ENCODE results near the gene CDC42BPA. TPM values are rescaled to one million over a fixed set of nuclear protein-coding genes. Genes with fewer than 3 reads are reported as not detected.

Gene CDC42BPA
- total RNA-seq, 1 donor from 2014 or later, result 1.0 TPM

DNA sequence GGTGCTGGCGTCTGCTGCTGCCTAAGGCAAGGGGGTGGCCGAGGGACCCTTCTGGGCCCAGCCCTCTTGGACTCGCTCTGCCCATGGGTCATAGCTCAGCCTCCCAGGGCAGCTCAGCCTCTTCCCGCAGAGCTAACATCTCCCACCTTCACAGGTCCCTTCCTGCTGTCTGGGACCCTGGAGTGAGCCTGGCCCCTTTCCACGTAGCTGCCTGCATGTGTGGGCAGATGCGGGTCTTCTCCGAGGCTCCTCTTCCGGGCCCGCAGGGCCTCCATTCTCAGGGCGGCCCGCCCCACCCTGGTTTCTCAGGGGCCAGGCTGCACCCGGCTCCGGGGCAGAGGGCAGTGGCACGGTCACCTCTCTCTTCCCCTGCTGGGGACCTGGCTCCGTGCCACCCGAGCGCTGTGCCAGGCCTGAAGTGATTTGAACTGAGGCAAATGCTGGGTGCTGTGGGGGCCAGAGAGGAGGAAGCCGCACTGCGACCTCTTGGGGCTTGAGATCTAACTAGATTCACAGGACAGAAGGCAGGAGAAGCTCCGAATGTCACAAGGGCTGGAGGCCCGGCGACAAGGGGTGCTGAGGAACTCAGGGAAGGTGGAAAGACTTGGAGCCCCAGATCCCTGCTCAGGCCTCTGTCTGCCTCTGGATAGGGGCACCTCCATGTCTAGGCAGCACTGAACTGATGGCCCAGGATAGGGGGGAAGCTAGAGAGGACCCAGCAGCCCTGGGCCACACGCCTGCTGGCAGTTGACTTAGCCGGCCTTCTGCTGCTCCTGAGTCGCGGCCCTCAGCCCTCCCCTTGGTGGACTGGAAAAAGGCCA lies 337.5 kb downstream of the CDC42BPA start:
- Mint-ChIP-seq H3K4me3 (no peak overlapping the region), H3K36me3 (ENCODE audit: low read depth) (no peaks in the 10 kb centered on the region), H3K27ac (no peak overlapping the region), H3K27me3 (ENCODE audit: insufficient read depth) (no peaks in the 10 kb centered on the region), H3K4me1 (ENCODE audit: low read depth) (no peaks in the 10 kb centered on the region), H3K9me3 (no peaks in the 10 kb centered on the region)
- no peak for DNase-seq (ENCODE audit: low spot score)
- intact Hi-C loops (cut with micrococcal nuclease), result no loop called here

DNA sequence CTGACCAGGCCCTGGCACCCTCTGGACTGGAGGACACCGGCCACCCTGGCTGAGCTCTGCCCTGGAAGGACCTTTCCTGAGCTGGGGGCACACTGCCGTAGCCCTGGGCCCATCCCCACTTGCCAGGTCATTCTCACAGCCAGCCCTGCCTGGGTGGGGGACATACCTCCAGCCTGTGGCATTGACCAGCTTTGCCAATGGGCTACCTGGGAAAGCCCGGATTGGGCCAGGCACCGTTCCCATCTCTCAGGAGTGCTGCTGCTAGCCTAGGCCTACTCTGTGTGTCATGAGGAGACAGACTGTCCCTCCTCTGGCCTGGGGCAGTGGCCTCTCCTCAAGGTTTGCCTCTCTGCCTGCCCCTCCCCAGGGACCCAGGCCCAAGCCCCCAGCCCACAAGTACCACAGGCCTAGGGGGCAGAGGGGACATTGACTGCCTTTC lies 338.2 kb downstream of the CDC42BPA start:
- Mint-ChIP-seq H3K4me1 (ENCODE audit: low read depth) (no peaks in the 10 kb centered on the region), H3K4me3 (no peak overlapping the region)

DNA sequence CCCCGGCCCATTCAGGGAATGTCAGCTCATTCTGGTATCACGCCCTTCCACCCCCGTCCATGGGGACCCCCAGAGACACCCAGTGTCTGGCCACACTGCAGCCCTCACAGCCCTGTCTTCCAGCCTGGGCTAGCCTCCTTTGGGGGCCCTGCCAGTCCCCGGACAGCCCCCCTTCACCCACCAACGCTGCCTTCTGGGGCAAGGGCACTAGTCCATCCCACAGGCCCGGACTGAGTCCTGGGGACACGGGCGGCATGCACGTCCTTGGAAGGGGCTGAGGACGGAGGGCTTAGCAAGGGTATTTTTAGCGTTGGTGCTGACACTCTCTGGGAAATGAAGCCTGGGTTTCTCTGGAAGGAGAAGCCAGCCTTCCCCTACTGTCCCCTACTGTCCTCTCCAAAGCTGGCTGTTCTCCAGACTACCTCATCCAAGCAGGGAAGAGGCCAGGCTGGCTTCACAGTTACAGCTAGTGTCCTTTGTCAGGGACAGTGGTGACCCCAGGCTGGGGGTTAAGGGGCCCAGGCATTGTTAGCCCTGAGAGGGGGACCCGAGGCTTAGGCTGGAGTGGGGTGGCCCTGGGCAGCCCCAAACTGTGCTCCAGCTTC lies 338.7 kb downstream of the CDC42BPA start:
- H3K27ac Mint-ChIP-seq, result no peak overlapping the region

More for the DNA sequence above, 338.2 kb downstream of the CDC42BPA start:
- DNase-seq (ENCODE audit: low spot score), result no peak
- intact Hi-C loops (cut with micrococcal nuclease), result no loop called here
- no peaks in the 10 kb centered on the region for H3K27me3 Mint-ChIP-seq (ENCODE audit: insufficient read depth)
- H3K36me3 Mint-ChIP-seq (ENCODE audit: low read depth), result no peaks in the 10 kb centered on the region
- no peak overlapping the region for H3K27ac Mint-ChIP-seq
- no peaks in the 10 kb centered on the region for H3K9me3 Mint-ChIP-seq

DNA sequence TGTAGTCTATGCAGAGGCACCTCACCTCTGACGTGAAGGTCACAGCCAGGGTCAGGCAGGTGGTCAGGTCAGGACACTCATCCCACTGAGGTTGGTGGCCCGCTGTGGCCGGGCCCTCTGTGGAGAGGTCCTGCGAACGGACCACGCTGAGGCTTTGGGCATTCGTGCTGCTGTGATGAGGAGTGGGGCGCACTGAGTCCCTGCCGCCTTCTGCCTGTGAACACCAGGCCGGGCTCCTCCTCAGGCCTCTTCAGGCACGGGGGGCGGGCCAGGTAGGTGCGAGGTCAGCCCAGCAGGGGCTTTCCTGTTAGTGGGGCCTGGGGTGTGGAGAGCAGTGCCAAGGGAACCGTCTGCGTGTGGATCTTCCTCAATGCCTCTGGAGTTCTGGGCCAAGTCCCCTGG lies 339.2 kb downstream of the CDC42BPA start:
- DNase-seq (ENCODE audit: low spot score), result no peak
- intact Hi-C loops (cut with micrococcal nuclease), result no loop called here
- no peak overlapping the region for H3K4me3 Mint-ChIP-seq
- H3K27ac Mint-ChIP-seq, result no peak overlapping the region
- no peaks in the 10 kb centered on the region for H3K36me3 Mint-ChIP-seq (ENCODE audit: low read depth)
- no peaks in the 10 kb centered on the region for H3K4me1 Mint-ChIP-seq (ENCODE audit: low read depth)
- no peaks in the 10 kb centered on the region for H3K9me3 Mint-ChIP-seq
- no peaks in the 10 kb centered on the region for H3K27me3 Mint-ChIP-seq (ENCODE audit: insufficient read depth)

More for the DNA sequence above, 338.7 kb downstream of the CDC42BPA start:
- intact Hi-C loops (cut with micrococcal nuclease), result no loop called here
- Mint-ChIP-seq H3K36me3 (ENCODE audit: low read depth) (no peaks in the 10 kb centered on the region), H3K27me3 (ENCODE audit: insufficient read depth) (no peaks in the 10 kb centered on the region), H3K4me3 (no peak overlapping the region), H3K9me3 (no peaks in the 10 kb centered on the region), H3K4me1 (ENCODE audit: low read depth) (no peaks in the 10 kb centered on the region)
- no peak for DNase-seq (ENCODE audit: low spot score)

DNA sequence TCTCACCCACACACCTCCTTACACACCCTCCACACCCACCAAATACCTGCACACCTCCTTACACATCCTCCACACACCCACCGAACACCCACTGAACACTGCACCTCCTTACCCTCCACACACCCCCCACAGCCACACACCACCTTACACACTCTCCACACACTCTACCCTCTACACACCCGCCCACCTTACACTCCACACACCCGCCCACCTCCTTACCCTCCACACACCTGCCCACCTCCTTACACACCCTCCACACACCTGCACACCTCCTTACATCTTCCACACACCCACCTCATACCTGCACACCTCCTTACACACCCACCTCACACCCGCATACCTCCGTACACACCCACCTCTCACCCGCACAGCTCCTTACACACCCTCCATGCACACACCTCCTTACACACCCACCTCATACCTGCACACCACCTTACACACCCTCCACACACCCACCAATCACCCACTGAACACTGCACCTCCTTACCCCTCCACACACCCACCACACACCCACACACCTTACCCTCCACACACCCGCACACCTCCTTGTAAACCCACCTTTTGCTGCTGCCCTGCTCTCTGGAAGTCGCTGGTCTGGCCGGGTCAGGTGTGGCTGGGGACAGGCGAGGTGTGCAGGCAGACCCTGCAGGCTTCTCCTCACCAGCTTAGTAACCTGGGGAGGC lies 339.7 kb downstream of the CDC42BPA start:
- intact Hi-C loops (cut with micrococcal nuclease), result no loop called here
- no peaks in the 10 kb centered on the region for H3K4me1 Mint-ChIP-seq (ENCODE audit: low read depth)
- no peak overlapping the region for H3K27ac Mint-ChIP-seq
- no peaks in the 10 kb centered on the region for H3K9me3 Mint-ChIP-seq
- no peak for DNase-seq (ENCODE audit: low spot score)
- no peaks in the 10 kb centered on the region for H3K36me3 Mint-ChIP-seq (ENCODE audit: low read depth)
- no peaks in the 10 kb centered on the region for H3K27me3 Mint-ChIP-seq (ENCODE audit: insufficient read depth)
- no peak overlapping the region for H3K4me3 Mint-ChIP-seq

DNA sequence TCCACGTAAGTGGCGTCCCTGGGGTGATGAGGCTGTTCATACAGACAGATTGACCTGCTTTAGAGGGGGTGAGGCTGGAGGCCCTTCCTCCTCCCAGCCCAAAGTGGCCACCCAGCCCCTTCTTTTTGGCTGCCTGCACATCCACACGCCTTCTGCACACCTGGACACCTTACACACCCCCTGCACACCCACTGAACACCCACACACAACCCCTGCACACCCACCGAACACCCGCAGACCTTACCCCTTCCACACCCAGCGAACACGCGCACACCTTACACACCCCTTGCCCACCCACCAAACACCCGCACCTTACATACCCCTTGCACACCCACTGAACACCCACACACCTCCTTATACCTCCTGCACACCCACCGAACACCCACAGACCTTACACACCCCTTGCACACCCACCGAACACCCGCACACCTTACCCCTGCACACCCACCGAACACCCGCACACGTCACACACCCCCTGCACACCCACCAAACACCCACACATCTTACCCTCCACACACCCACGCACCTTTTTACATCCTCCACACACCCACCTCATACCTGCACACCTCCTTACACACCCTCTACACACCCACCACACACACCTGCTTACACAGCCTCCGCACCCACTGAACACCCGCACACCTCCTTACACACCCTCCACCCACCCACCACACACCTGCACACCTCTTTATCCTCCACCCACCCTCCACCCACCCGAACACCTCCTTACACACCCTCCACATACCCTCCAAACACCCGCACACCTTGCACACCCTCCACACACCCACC lies 340.5 kb downstream of the CDC42BPA start:
- Mint-ChIP-seq H3K27me3 (ENCODE audit: insufficient read depth) (no peaks in the 10 kb centered on the region), H3K27ac (peak overlapping the region; percentile 34), H3K36me3 (ENCODE audit: low read depth) (no peaks in the 10 kb centered on the region), H3K9me3 (no peaks in the 10 kb centered on the region), H3K4me1 (ENCODE audit: low read depth) (no peaks in the 10 kb centered on the region), H3K4me3 (no peak overlapping the region)
- intact Hi-C loops (cut with micrococcal nuclease), result no loop called here
- DNase-seq (ENCODE audit: low spot score), result no peak

DNA sequence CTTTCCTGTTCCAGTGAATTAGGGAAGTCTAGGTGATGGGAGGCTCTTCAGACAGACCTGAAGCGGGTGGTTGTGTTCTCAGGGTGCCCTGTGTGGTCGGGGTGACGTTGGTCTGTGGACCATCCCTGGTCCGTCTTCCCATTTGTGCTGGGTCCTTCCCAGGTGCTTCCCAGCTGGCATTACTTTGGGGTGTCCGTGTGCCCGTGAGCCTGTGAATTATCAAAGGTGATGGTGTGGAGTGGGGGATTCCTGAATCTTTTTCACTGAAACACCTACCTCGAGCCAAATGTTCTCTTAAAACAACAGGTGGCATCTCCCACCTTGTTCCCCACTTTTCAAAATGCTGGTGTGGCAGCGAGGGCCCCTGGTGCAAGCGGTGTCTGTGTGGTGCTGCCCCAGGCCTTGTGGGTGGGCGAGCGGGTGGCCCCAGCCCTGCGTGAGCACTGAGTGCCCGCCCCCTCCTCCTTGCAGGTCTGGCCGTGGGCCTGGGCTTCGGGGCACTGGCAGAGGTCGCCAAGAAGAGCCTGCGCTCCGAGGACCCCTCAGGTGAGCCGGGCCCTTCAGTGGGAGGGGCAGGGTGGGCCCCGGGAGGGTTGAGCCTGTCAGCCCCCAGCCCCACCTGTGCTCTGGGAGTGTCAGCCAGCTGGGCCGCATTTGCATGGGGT lies 341.2 kb downstream of the CDC42BPA start:
- H3K36me3 Mint-ChIP-seq (ENCODE audit: low read depth), result peaks cover 1% of the 10 kb centered on the region
- intact Hi-C loops (cut with micrococcal nuclease), result no loop called here

DNA sequence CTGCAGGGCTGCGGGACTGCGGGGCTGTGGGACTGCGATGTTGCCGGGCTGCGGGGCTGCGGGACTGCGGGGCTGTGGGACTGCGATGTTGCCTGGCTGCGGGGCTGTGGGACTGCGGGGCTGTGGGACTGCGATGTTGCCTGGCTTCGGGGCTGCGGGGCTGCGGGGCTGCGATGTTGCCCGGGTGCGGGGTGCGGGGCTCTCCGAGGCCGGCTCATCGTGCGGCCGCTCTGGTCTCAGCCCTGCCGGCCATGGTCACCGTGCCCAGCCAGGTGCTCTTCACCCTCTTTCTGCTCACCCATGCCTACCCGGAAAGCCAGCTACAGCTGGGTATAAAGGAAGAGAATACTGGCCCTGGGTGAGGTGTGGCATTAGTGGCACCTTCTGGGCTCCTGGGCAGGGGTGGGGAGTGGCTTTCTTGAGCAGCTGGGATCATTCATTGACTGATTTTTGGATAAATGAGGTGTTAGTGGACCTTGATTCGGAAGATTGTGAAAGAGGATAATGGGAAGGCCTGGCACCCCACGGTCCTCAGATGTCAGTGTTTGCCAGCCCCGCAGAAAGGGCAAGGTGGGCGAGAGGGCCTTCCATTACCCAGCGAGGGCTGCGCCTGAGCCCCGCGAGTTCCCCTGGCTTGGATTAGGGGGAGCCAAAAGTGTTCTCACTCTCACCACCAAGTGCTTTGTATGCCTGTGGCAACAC lies 341.9 kb downstream of the CDC42BPA start:
- H3K4me1 Mint-ChIP-seq (ENCODE audit: low read depth), result no peaks in the 10 kb centered on the region
- no peaks in the 10 kb centered on the region for H3K27me3 Mint-ChIP-seq (ENCODE audit: insufficient read depth)
- H3K27ac Mint-ChIP-seq, result no peak overlapping the region
- no peak for DNase-seq (ENCODE audit: low spot score)
- H3K36me3 Mint-ChIP-seq (ENCODE audit: low read depth), result peaks cover 7% of the 10 kb centered on the region
- H3K4me3 Mint-ChIP-seq, result no peak overlapping the region
- intact Hi-C loops (cut with micrococcal nuclease), result no loop called here
- peaks cover 7% of the 10 kb centered on the region for H3K9me3 Mint-ChIP-seq

More for the DNA sequence above, 341.2 kb downstream of the CDC42BPA start:
- Mint-ChIP-seq H3K27ac (no peak overlapping the region), H3K4me1 (ENCODE audit: low read depth) (no peaks in the 10 kb centered on the region), H3K27me3 (ENCODE audit: insufficient read depth) (no peaks in the 10 kb centered on the region), H3K4me3 (no peak overlapping the region), H3K9me3 (peaks cover under 1% of the 10 kb centered on the region)
- no peak for DNase-seq (ENCODE audit: low spot score)

DNA sequence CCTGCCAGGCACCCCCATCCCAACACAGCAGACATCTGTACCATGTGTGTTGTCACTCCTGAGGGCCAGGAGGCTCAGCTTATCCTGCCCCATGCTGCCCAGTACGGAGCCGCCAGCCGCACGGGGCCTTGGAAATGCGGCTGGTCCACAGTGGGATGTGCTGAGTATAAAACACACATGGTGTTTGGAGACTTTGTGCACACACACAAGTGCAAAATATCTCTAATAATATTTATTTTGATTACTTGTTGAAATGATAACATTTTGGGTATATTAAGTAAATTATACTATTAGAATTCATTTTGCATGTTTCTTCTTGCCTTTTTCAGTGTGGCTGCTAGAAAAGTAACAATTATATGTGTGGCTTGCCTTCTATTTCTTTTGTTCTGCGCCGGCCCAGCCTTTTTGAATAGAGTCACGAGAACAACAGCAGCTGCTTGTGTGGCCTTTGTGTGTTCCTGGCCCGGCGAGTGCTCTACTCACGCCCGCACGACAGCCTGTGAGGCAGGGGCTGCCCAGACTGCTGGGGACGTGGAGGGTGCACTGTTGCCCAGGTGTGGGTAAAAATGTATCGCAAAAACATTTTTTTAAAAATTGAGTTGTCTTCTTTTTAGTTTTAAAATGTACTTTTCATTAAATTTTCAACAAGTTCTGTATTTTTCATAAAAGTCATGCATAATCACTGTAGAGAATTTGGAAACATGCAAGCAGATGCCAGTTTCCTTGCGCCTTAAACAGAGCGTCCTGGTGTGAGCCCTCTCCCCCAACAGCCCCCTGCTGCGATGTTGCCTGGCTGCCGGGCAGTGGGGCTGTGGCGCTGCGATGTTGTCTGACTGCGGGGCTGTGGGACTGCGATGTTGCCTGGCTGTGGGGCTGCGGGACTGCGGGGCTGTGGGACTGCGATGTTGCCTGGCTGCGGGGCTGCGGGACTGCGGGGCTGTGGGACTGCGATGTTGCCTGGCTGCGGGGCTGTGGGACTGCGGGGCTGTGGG lies 342.7 kb downstream of the CDC42BPA start:
- intact Hi-C loops (cut with micrococcal nuclease), result no loop called here
- Mint-ChIP-seq H3K27me3 (ENCODE audit: insufficient read depth) (no peaks in the 10 kb centered on the region), H3K9me3 (peaks cover 7% of the 10 kb centered on the region), H3K36me3 (ENCODE audit: low read depth) (peaks cover 7% of the 10 kb centered on the region), H3K27ac (no peak overlapping the region), H3K4me3 (no peak overlapping the region), H3K4me1 (ENCODE audit: low read depth) (no peaks in the 10 kb centered on the region)
- DNase-seq (ENCODE audit: low spot score), result no peak

DNA sequence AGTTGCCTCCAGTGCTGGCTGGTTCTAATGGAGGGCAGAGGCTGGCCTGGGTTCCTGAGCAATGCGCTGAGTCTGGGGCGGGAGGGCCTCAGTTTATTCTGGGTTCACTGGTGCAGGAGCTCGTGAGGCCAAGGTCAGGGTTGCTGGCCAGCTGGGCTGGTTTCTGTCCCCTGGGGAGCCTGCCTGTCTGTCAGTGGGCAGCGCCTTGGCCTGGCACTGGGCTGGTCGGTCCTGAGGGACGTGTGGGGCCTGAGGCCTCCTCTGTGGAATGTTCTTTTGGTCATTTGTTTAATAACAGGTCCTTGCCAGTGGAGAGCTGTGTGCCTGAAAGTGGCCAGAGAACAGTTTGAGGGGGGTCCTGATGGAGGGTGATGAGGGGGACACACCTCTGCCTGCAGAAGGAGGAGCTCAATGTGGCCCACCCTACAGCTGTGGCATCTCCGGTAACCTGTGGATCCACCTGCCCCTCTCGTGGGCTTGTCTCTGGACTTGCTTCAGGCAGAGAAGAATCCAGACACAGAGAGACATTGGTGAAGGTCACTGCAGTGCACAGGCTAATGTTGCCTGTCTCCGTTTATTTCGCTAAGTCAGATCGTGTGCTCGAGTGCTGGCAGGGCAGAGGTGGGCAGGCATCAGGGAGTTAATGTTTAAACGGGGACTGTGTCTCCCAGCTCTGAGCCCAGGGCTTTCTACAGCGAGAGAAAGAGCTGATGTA lies 343.6 kb downstream of the CDC42BPA start:
- intact Hi-C loops (cut with micrococcal nuclease), result no loop called here
- Mint-ChIP-seq H3K4me1 (ENCODE audit: low read depth) (no peaks in the 10 kb centered on the region), H3K4me3 (no peak overlapping the region), H3K36me3 (ENCODE audit: low read depth) (peaks cover 7% of the 10 kb centered on the region), H3K9me3 (peaks cover 7% of the 10 kb centered on the region), H3K27ac (no peak overlapping the region), H3K27me3 (ENCODE audit: insufficient read depth) (no peaks in the 10 kb centered on the region)
- no peak for DNase-seq (ENCODE audit: low spot score)

Data from activated T-helper 1 cell treated with anti-CD3 and anti-CD28 coated beads, Interleukin-12 subunit alpha, Interleukin-12 subunit beta, Interleukin-2, Interleukin-4 antibody, amounts not matched to agents 30 ng/mL and 10 ng/mL and 1 ng/mL, durations not matched to agents 14 hours and 24 hours and 36 hours (primary cell).